Ramos (cell line): ENCODE data around the gene C17orf113.

Source experiments
- in situ Hi-C: fragments of 300-500 bp; cut with MboI; formaldehyde crosslinking; loops from one replicate; pipeline ENCODE4 v1.14.3; 2022; ENCODE audit warnings: low sequenced_read_pairs; ENCODE audit not compliant: unreplicated experiment

C17orf113 gene

DNA sequence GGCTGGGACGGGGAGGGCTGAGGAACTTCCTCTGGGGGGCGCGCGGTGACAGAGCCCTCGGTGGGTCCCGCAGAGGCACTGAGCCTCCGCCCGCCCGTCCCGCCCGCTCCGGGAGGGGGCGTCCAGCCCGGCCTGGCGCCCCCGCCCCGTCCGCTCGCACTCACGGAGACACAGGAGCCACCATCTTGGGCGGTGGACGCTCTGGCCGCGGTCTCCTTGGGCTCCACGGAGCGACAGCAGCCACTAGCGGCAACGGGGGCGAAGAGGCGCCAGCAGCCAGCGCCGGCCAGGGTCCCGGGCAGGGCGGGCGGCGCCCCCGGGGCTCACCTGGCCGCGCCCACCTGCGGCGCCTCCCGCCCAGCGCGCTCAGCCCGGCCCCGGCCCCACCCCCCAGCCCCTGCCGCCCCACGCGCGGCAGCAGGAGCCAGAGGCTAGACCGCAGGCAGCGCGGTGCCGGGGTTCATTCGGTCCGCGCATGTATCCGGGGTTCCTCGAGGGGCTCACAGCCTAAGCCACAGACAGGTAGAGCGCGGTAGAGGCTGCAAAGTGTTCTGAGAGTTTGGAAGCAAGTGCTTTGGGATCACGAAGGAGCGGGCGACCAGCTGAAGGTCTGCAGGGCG is at the start of gene C17orf113:
Gene C17orf113, minus strand, starts transcription at position 209 of the 620 bp plus-strand sequence. CDS start 7,225 bp downstream, outside the sequence.
- in situ Hi-C loops: no loop called here

DNA sequence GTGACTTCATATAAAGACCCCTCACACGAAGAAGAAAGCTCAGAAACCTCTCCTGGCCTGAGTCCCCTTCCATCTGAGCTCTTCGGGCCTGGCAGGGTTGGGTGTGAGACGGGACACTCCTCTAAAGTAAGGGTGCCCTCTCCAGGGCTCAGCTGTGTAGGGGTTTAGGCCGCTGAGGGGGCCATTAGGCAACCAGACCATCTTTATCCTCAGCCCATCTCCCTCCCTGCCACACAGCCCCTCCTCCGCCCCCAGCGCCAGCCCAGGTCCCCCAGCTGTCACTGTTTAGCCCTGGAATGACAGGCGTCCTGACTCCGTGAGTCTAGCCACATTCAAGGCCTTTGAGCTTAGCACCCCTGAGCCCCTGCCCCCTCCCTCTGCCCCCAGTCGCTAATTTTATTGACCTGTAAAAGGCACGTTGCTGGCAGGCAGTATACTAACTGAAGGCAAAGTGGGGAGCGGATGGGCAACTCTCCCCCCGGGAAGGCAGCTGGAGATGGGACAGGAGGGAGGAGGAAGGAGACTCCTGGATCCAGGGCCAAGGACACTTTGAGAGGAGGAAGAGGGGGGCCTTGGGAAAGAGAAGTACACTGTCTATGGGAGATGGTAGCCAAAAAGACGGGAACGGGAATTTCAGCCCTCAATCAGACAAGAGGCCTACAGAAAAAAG is 48.5 kb upstream of the C17orf113 start:
- in situ Hi-C loops: no loop called here

DNA sequence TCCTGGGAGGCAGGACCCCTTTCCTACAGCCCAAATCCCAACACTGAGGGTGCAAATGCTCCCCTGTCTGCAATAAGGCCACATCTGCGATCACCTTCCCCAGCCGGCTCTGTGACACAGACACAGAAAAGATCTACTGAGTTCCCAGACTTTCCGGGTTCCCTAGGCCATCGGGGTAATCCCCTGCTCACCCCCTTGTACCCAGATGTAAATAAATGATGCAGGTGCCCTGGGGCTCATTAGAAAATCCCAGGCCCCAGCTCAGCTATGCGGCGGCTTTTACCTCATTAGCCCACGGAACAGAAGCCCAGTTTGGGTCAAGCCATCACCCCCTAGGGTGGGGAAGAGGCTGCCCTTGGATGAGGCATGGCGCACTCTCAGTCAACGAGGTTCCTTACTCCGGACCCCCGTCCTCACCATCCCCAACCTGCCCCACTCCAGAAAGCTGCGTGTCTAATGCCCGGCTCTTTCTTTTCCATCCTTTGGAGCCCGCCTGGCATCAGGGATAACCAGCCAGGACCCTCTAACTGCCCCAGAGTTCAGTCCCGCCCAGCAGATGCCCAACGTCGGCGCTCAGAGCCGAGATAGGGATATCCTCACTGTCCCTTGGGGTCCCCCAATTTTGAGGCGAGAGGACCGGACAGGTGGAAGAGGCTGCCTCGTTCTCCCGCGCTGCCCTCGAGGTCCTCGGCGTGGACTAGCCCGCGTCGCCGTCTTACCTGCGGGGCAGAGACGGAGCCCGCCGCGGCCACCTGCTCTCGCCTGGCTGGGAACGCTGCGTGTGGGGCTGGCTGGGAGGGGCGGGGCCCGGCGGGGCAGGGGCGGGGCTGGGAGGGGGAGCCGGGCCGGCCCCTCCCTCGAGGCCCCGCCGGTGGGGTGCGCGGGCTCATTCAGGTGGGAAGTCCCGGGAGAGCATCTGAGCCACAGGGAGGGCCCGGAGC is 47.6 kb upstream of the C17orf113 start, which contains the start of gene ZNF385C:
Gene ZNF385C, minus strand, starts transcription at position 783 of the 941 bp plus-strand sequence. CDS start 35,417 bp downstream, outside the sequence.
- in situ Hi-C loops: no loop called here

DNA sequence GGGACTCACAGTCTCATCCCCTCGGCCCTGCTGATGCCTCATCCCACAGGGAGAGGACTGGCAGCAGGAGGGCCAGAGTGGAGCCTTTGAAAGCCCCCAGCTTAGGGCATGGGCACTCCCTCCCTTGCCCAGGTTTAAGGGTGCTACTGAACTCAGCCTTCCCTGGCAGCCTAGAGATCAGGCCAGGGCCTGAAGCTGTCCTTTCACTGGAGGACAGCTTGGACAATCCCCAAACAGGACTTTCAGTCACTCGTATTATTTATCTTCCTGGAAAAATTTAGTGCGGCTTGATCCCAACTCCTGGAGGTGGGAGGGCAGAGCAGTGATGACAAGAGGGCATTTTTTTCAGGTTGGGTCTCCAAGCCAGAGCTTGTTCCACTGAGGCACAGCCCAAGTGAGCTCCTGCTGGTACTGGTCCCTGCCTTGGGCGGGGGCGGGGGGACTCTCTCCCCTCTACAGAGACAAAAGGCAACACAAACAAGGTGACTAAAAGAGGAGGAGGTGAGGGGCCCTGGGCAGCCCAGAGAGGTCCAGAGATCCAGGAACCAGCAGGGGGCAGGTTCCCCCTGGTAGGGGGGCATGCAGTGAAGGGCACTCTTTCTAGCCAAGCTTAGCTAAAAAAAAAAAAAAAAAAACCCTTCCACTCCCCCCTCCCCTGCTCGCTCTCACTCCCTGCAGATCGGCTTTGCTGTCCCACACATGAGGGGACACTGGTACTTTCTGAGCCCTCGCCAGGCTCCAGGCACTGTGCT is 46.1 kb upstream of the C17orf113 start:
- in situ Hi-C loops: no loop called here

DNA sequence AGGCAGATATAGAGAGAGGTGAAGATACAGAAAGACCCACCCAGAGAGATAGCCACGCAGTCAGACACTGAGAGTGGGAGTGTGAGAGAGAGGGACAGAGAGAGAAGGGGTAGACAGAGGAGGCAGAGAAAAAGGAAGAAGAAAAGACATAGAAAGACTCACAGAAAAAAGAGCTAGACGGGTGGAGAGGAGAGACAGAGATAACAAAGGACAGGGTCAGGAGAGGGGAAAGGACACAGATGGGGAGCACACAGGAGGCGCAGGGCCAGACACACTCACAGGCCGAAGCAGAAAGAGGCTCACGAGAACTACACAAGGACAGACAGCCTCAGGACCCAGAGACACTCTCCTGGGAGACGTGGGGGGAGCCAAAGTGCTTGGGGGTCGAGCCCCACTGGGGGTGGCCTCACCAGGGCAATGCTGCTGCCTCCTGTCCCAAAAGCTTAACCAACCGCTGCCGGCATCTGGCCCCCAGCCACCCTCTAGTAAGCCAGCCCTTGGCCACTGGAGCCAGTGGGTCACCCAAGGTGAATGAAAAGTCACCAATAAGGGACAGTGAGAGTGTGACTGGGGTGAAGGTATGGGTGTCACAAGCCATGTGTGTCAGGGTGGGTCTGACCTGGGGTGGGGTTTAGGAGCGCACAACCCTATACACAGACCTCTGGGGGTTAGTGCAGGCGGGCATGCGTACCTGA is 44.1 kb upstream of the C17orf113 start:
- in situ Hi-C loops: no loop called here

GRCh38 chr17:42092939-42093338 is 42.5 kb upstream of the C17orf113 start:
- in situ Hi-C loops: no loop called here

GRCh38 chr17:42090964-42091790 is 40.8 kb upstream of the C17orf113 start:
- in situ Hi-C loops: no loop called here

DNA sequence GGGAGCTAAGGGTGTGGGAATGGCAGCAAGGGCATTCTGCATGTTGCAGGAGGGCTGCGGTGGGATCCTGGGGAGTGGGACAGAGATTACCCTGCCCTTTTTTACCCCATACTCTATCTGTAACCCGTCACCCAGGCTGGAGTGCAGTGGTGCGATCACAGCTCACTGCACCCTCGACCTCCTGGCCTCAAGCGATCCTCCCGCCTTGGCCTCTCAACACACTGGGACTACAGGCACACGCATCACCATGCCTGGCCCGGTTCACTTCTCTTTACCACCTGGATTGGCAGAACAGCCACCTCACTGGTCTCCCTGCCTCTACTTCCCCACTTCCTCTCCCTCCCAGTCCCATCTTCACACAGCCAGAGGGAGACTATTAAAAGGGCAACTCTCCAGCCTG is 38.3 kb upstream of the C17orf113 start:
- in situ Hi-C loops: no loop called here

- in situ Hi-C loops: no loop called here
Observed at GRCh38 chr17:42087736-42088705, 37.6 kb upstream of the C17orf113 start.

GRCh38 chr17:42087042-42087701 is 36.8 kb upstream of the C17orf113 start:
- in situ Hi-C loops: no loop called here

GRCh38 chr17:42081516-42082129 is 31.2 kb upstream of the C17orf113 start:
- in situ Hi-C loops: no loop called here

DNA sequence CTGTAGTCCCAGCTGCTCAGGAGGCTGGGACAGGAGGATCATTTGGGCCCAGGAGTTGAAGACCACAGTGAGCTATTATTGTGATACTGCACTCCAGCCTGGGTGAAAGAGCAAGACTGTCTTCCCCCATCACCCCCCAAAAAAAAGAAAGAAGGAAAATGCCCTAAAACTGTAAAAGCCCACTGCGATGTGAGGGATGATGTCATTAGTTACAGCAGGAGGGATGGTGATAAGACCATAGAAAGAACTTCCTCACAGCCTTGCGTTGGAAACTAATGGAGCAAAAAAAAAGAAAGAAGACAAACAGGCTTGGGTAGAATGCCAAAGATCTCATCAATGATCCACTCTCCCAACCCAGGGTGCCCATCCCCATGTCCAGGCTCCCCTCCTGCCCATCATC is 29.1 kb upstream of the C17orf113 start:
- in situ Hi-C loops: no loop called here

- in situ Hi-C loops: no loop called here
Observed at GRCh38 chr17:42078396-42079043, 28.1 kb upstream of the C17orf113 start.

- in situ Hi-C loops: no loop called here
Observed at GRCh38 chr17:42077755-42078154, 27.4 kb upstream of the C17orf113 start.

- in situ Hi-C loops: no loop called here
Observed at GRCh38 chr17:42076797-42077559, 26.6 kb upstream of the C17orf113 start.
